ENCODE measurements around the gene PAAF1.

The PAAF1 gene

GRCh38 chr11:73976451-73977151 lies 99.8 kb downstream of the PAAF1 start:
- H3K4me3 ChIP-seq (ENCODE audit: low read depth, low read length) = no peak overlapping the region
- TF ChIP-seq, protein P1, sequence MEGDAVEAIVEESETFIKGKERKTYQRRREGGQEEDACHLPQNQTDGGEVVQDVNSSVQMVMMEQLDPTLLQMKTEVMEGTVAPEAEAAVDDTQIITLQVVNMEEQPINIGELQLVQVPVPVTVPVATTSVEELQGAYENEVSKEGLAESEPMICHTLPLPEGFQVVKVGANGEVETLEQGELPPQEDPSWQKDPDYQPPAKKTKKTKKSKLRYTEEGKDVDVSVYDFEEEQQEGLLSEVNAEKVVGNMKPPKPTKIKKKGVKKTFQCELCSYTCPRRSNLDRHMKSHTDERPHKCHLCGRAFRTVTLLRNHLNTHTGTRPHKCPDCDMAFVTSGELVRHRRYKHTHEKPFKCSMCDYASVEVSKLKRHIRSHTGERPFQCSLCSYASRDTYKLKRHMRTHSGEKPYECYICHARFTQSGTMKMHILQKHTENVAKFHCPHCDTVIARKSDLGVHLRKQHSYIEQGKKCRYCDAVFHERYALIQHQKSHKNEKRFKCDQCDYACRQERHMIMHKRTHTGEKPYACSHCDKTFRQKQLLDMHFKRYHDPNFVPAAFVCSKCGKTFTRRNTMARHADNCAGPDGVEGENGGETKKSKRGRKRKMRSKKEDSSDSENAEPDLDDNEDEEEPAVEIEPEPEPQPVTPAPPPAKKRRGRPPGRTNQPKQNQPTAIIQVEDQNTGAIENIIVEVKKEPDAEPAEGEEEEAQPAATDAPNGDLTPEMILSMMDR (IDR thresholded peaks at IDR 0.05; ENCODE audit: control insufficient read depth, extremely low read depth, insufficient read depth) = no peak
- DNase-seq (ENCODE audit: low read depth) = no peak

DNA sequence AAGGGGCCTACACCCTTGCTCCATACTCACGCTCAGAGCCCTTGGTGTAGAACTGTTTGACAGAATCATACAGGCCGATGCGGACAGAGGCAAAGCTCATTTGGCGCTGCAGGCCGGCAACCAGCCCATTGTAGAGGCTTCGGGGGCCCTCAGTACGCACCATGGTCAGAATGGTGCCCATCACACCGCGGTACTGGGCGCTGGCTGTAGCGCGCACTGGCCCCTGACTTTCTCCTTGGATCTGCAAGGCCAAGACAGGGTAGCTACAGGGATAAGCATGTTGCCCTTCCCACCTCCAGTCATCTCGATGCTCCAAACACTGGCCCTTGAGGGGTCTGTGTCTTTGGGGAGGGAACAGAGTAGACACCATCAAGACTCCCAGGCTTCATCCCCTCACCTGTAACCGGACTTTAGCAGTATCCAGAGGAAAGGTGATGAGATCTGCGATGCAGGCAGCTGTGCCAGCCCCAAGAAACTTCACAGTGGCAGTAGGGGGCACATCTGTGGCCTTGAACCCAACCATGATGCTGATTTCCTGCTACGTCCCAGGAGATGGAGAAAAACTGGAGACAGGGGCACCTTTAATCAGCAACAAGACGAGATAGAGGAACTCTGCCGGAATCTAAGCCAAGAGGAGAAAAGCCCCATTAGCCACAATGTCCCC lies 101.2 kb downstream of the PAAF1 start:
- H3K4me3 ChIP-seq (ENCODE audit: low read depth, low read length) = no peak overlapping the region
- TF ChIP-seq, protein P1 (IDR thresholded peaks at IDR 0.05; ENCODE audit: control insufficient read depth, extremely low read depth, insufficient read depth) = no peak
- no peak for DNase-seq (ENCODE audit: low read depth)

DNA sequence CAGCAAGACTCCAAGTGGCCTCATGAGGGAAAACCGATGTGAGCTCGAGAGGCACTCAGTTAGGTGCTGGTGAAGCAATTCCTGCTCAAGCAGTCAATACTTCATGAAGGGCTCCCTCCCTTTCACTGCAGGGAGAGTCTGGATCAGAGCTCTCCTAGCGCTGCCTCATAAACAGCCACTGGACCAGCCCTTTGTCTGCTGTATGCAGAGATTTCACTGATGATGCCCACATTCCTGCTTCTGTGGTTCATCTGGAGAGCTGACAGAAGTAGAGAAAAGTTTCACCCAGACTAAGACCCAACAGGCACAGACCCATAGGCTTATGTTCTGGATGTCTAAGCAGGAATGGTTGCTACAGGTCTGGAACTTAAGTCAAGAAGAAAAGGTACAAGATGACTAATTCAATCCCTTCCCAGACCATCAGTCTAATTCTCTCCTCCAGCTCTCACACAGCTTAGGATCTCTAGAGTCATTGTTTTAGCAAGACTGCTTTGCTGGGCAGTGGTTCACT lies 101.8 kb downstream of the PAAF1 start:
- no peak overlapping the region for H3K4me3 ChIP-seq (ENCODE audit: low read depth, low read length)
- TF ChIP-seq, protein P1 (IDR thresholded peaks at IDR 0.05; ENCODE audit: control insufficient read depth, extremely low read depth, insufficient read depth) = no peak
- DNase-seq (ENCODE audit: low read depth) = no peak

DNA sequence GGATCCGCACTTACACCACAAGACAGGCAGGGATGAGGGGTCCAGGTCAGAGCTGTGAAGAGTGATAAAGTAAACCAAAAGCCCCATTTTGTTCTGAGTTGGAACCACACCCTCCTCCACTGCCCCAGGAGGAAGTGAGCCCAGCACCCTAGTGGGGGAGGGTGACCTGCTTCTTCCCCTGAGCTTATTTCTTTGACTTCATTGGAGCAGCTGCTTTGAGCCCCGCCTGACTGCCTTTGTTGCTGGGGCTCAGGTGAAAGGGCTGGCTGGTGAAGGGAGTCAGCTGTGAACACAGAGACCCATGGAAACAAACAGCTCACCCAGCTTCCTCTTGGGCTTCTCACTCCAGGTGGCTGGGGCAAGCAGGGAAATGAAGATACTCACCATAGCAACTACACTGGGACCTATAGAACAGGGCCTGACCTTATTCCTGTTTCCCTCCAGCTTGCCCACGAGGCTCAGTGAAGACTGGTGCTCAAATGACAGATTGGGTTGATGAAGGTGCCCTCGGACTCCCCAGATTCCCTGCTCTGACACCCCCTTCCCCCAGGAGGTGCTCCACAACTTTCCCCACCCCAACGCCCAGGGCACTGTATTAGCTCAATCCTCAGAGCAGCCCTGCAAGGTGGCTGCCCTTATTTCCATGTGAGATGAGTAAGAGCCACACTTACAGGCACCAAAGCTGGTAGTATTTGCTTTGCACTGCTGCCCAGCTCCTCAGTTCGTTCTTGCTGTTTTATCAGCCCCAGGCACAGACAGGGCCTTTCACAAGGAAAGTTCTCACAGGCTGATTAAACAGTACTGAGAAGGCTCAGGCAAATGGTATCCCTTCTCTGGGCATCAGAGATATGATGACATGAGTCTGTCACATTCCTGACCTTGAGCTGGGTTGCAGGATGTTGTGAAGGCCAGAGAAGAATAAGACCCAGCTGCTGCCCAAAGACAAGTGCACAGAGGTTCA lies 103.5 kb downstream of the PAAF1 start:
- DNase-seq (ENCODE audit: low read depth) = peak; percentile 45
- no peak overlapping the region for H3K4me3 ChIP-seq (ENCODE audit: low read depth, low read length)

More for the DNA sequence above, 103.5 kb downstream of the PAAF1 start:
- TF ChIP-seq, protein P1 (IDR thresholded peaks at IDR 0.05; ENCODE audit: control insufficient read depth, extremely low read depth, insufficient read depth) = no peak

Data from LNCaP clone FGC (cell line).